Keratinocyte (primary cell): ENCODE measurements around the gene EMCN. TPM values are rescaled to one million over a fixed set of nuclear protein-coding genes. Genes with fewer than 3 reads are reported as not detected.

Source experiments
- DNase-seq: peaks from one replicate; pipeline ENCODE4 v3.0.0-alpha.2; 2011; ENCODE audit warnings: low read depth, missing footprints, low spot score
- FAIRE-seq: peaks from 2 replicates; lab custom pipeline; 2011; peaks lifted over from hg19 to GRCh38; lab: Jason Lieb, UNC
- H2AFZ ChIP-seq: 2 replicates; pipeline ENCODE4 v1.6.0; 2012; ENCODE audit warnings: low read length, control low read depth, inconsistent platforms; ENCODE audit not compliant: control insufficient read depth
- H3K27ac ChIP-seq: 2 replicates; pipeline ENCODE4 v1.5.1; 2011; ENCODE audit warnings: low read length; ENCODE audit not compliant: control insufficient read depth, insufficient read depth
- H3K27me3 ChIP-seq: 3 replicates; pipeline ENCODE4 v1.6.0; 2011; ENCODE audit warnings: low read length; ENCODE audit not compliant: control insufficient read depth, insufficient read depth; ENCODE audit errors: extremely low read depth
- H3K36me3 ChIP-seq, 2 experiments: 2 replicates in 1 of 2; 3 replicates in 1 of 2; pipeline ENCODE4 v1.5.1; 2011; ENCODE audit warnings: low read length in 2 of 2, mild to moderate bottlenecking in 1 of 2; ENCODE audit not compliant: control insufficient read depth in 2 of 2, insufficient read depth in 2 of 2; ENCODE audit errors: extremely low read depth in 1 of 2
- H3K4me1 ChIP-seq: 3 replicates; pipeline ENCODE4 v1.5.1; 2011; ENCODE audit warnings: low read length; ENCODE audit not compliant: control insufficient read depth, insufficient read depth; ENCODE audit errors: extremely low read depth
- H3K4me2 ChIP-seq: 3 replicates; pipeline ENCODE4 v1.6.0; 2011; ENCODE audit warnings: low read depth, low read length; ENCODE audit not compliant: control insufficient read depth, insufficient read depth; ENCODE audit errors: extremely low read depth
- H3K4me3 ChIP-seq, 3 experiments: fragments of 200-600 bp in 1 of 3; sonication (generic) in 1 of 3; 2 replicates in 2 of 3; 3 replicates in 1 of 3; pipeline ENCODE4 v1.5.1; 2011 to 2016; ENCODE audit warnings: low read length in 3 of 3, mild to moderate bottlenecking in 3 of 3, control low read depth in 2 of 3, inconsistent platforms in 1 of 3, low read depth in 1 of 3, mixed read lengths in 1 of 3, mixed run types in 1 of 3, moderate library complexity in 1 of 3; ENCODE audit not compliant: control insufficient read depth in 2 of 3, insufficient read depth in 2 of 3; ENCODE audit errors: extremely low read depth in 1 of 3
- H3K79me2 ChIP-seq: 2 replicates; pipeline ENCODE4 v1.6.0; 2012; ENCODE audit warnings: low read length; ENCODE audit not compliant: control insufficient read depth, insufficient read depth
- H3K9ac ChIP-seq: 3 replicates; pipeline ENCODE4 v1.6.0; 2011; ENCODE audit warnings: low read length; ENCODE audit not compliant: control insufficient read depth, insufficient read depth; ENCODE audit errors: extremely low read depth
- H3K9me1 ChIP-seq: 3 replicates; pipeline ENCODE4 v1.6.0; 2011; ENCODE audit warnings: low read length; ENCODE audit not compliant: control insufficient read depth, insufficient read depth; ENCODE audit errors: extremely low read depth
- H3K9me3 ChIP-seq: 2 replicates; pipeline ENCODE4 v1.5.1; 2012; ENCODE audit warnings: low read depth, low read length; ENCODE audit not compliant: control insufficient read depth
- H4K20me1 ChIP-seq: 3 replicates; pipeline ENCODE4 v1.6.0; 2011; ENCODE audit warnings: low read length; ENCODE audit not compliant: control insufficient read depth, insufficient read depth; ENCODE audit errors: extremely low read depth
- CTCF ChIP-seq, 3 experiments: IDR thresholded peaks in 1 of 3; conservative IDR thresholded peaks in 1 of 3; optimal IDR thresholded peaks in 1 of 3; 2 replicates in 2 of 3; 3 replicates in 1 of 3; pipeline versions ENCODE3 to v1.5.1; 2011; ENCODE audit warnings: low read length in 3 of 3, mild to moderate bottlenecking in 3 of 3, moderate library complexity in 2 of 3, control low read depth in 1 of 3, inconsistent platforms in 1 of 3; ENCODE audit not compliant: insufficient read depth in 2 of 3; ENCODE audit errors: extremely low read depth in 1 of 3
- EZH2 ChIP-seq: IDR thresholded peaks from one replicate; pipeline ENCODE4 v1.6.1; 2012; ENCODE audit warnings: inconsistent platforms, mild to moderate bottlenecking, low read length, moderate library complexity
- dilution Hi-C: fragments of 300-500 bp; cut with MboI; formaldehyde crosslinking; loops from one replicate; pipeline ENCODE4 v1.7.0; 2020; ENCODE audit warnings: low sequenced_read_pairs; ENCODE audit not compliant: extremely low pct_ligation_motif_present
- polyA plus RNA-seq, 5 experiments: library from polyadenylated mRNA; depleted of rRNA in 3 of 5; stranded (reverse) in 3 of 5; stranded (forward) in 1 of 5; unstranded in 1 of 5; fragments of >200 nt; gene quantifications; 1 replicate in 1 of 5; 2 replicates in 3 of 5; 3 replicates in 1 of 5; pipeline versions ENCODE4 v1.2.1 to v1.2.3, GENCODE V29; 2011 to 2012; ENCODE audit warnings: missing spikeins in 2 of 5, low read depth in 1 of 5, low replicate concordance in 1 of 5

EMCN gene
- polyA plus RNA-seq, 1 donor (not counting 4 experiments of a cell fraction or from before 2014, with no cell fraction given) = not detected

GRCh38 chr4:100379583-100380105, 138.2 kb downstream of the EMCN start:
- no peaks in the 10 kb centered on the region for H3K79me2 ChIP-seq
- DNase-seq (peak; percentile 4), FAIRE-seq (peak; percentile 43)
- H4K20me1 ChIP-seq = no peaks in the 10 kb centered on the region
- H3K36me3 ChIP-seq = no peaks in the 10 kb centered on the region
- H2AFZ ChIP-seq = peak overlapping the region; percentile 59
- H3K9me1 ChIP-seq = no peaks in the 10 kb centered on the region
- H3K27me3 ChIP-seq = no peaks in the 10 kb centered on the region
- H3K4me1 ChIP-seq = peaks cover 12% of the 10 kb centered on the region
- peak overlapping the region; percentile 35 for H3K4me2 ChIP-seq
- H3K4me3 ChIP-seq = no peak overlapping the region
- TF ChIP-seq CTCF (optimal IDR thresholded peaks at IDR 0.05 in 1 of 3, IDR thresholded peaks at IDR 0.05 in 1 of 3, conservative IDR thresholded peaks at IDR 0.05 in 1 of 3; ENCODE audit: extremely low read depth in 1 of 3, insufficient read depth in 2 of 3, low read length in 3 of 3) (no peak), EZH2 (no peak)
- H3K9ac ChIP-seq = no peak overlapping the region
- H3K9me3 ChIP-seq = no peaks in the 10 kb centered on the region
- no peak overlapping the region for H3K27ac ChIP-seq
- dilution Hi-C loops = no loop called here

- Histone ChIP-seq H2AFZ (no peak overlapping the region), H3K36me3 (no peaks in the 10 kb centered on the region), H3K4me3 (no peak overlapping the region), H3K27me3 (no peaks in the 10 kb centered on the region), H4K20me1 (no peaks in the 10 kb centered on the region), H3K9me3 (no peaks in the 10 kb centered on the region), H3K4me2 (no peak overlapping the region), H3K79me2 (no peaks in the 10 kb centered on the region), H3K9ac (no peak overlapping the region), H3K4me1 (no peaks in the 10 kb centered on the region), H3K27ac (no peak overlapping the region), H3K9me1 (no peaks in the 10 kb centered on the region)
- TF ChIP-seq CTCF (optimal IDR thresholded peaks at IDR 0.05 in 1 of 3, IDR thresholded peaks at IDR 0.05 in 1 of 3, conservative IDR thresholded peaks at IDR 0.05 in 1 of 3; ENCODE audit: extremely low read depth in 1 of 3, insufficient read depth in 2 of 3, low read length in 3 of 3) (peak; percentile 26 to 52 (median 52)), EZH2 (no peak)
- no peak for FAIRE-seq
- dilution Hi-C loops = no loop called here
- DNase-seq = no peak
Measured at GRCh38 chr4:100372432-100372831, 145.4 kb downstream of the EMCN start.
